K562 (cell line): ENCODE data around the gene KCNMB1. TPM values are rescaled to one million over a fixed set of nuclear protein-coding genes. Genes with fewer than 3 reads are reported as not detected.

ENCODE experiments used
- ATAC-seq: fragments of 200-7000 bp; cut with Tn5 transposase; 3 replicates; pipeline ENCODE4 v1.9.1; 2020; ENCODE audit warnings: moderate library complexity
- BruUV-seq: library from RNA; stranded (reverse); fragments of 400-500 nt; replicated peaks from 2 replicates; lab custom pipeline; 2021; lab: Mats Ljungman, UMichigan
- CTCF ChIA-PET: fragments of 300-600 bp; formaldehyde crosslinking; extraction: SDS; loops from one replicate; lab custom pipeline; 2021; ENCODE audit warnings: low intra/inter-chr PET ratio; lab: Yijun Ruan, JAX
- POLR2A ChIA-PET: fragments of 300-600, 350-650 bp; sonication (Branson Sonifier 250); formaldehyde crosslinking; extraction: SDS; loops from one replicate; lab custom pipeline; 2021; ENCODE audit warnings: antibody characterized with exemption, inconsistent platforms; lab: Yijun Ruan, JAX
- DNase-seq, 4 experiments: peaks; one replicate each; pipeline versions ENCODE4 v3.0.0 to v3.0.0-alpha.2; 2011 to 2018; ENCODE audit warnings: low spot score in 3 of 4, mixed read lengths in 3 of 4; ENCODE audit errors: extremely low read depth in 1 of 4
- FAIRE-seq: peaks from 2 replicates; lab custom pipeline; 2011; peaks lifted over from hg19 to GRCh38; lab: Jason Lieb, UNC
- H2AFZ ChIP-seq: 2 replicates; pipeline ENCODE4 v1.6.0; 2011; ENCODE audit warnings: low read depth, low read length, control low read depth, inconsistent platforms
- H3K27ac ChIP-seq: fragments of 200-600 bp; 3 replicates; pipeline ENCODE4 v1.8.0; 2011; ENCODE audit warnings: low read depth, mild to moderate bottlenecking, control low read depth, inconsistent platforms, low read length, moderate library complexity, mixed read lengths; ENCODE audit errors: extremely low read depth
- H3K27me3 ChIP-seq, 2 experiments: fragments of 300-600 bp in 1 of 2; 2 replicates in 1 of 2; 3 replicates in 1 of 2; pipeline versions ENCODE4 v1.6.0 to v1.8.0; 2011; ENCODE audit warnings: inconsistent platforms in 2 of 2, low read length in 2 of 2, mild to moderate bottlenecking in 1 of 2, mixed read lengths in 1 of 2, moderate library complexity in 1 of 2; ENCODE audit not compliant: control insufficient read depth in 2 of 2, insufficient read depth in 2 of 2
- H3K36me3 ChIP-seq: fragments of 300-600 bp; 3 replicates; pipeline ENCODE4 v1.8.0; 2011; ENCODE audit warnings: mild to moderate bottlenecking, low read length, inconsistent platforms; ENCODE audit not compliant: control insufficient read depth, insufficient read depth
- H3K4me1 ChIP-seq, 2 experiments: fragments of 200-600 bp in 1 of 2; replicated peaks in 1 of 2; 2 replicates in 1 of 2; 3 replicates in 1 of 2; pipeline versions ENCODE4 v1.5.1 to v1.8.0; 2011; ENCODE audit warnings: inconsistent platforms in 2 of 2, low read length in 2 of 2, mild to moderate bottlenecking in 1 of 2, mixed read lengths in 1 of 2, moderate library complexity in 1 of 2; ENCODE audit not compliant: control insufficient read depth in 2 of 2, insufficient read depth in 2 of 2
- H3K4me2 ChIP-seq: 2 replicates; pipeline ENCODE4 v1.6.1; 2011; ENCODE audit warnings: low read length, control low read depth, inconsistent platforms, mixed read lengths; ENCODE audit not compliant: insufficient read depth
- H3K4me3 ChIP-seq: fragments of 200-600 bp; sonication (generic), shearing (Covaris generic); 2 replicates; pipeline ENCODE4 v1.5.1; 2016; ENCODE audit warnings: control low read depth, inconsistent platforms
- H3K79me2 ChIP-seq: fragments of 200-600 bp; 3 replicates; pipeline ENCODE4 v1.8.0; 2011; ENCODE audit warnings: low read length, inconsistent platforms; ENCODE audit not compliant: control insufficient read depth, insufficient read depth
- H3K9ac ChIP-seq, 2 experiments: 2 replicates each; pipeline versions ENCODE4 v1.6.0 to v1.6.1; 2011; ENCODE audit warnings: low read depth in 2 of 2, low read length in 2 of 2, control low read depth in 1 of 2, inconsistent platforms in 1 of 2, mild to moderate bottlenecking in 1 of 2, mixed read lengths in 1 of 2; ENCODE audit not compliant: insufficient read depth in 1 of 2
- H3K9me1 ChIP-seq: one replicate; pipeline ENCODE4 v1.6.0; 2011; ENCODE audit warnings: inconsistent platforms, mild to moderate bottlenecking, low read length, moderate library complexity; ENCODE audit not compliant: control insufficient read depth, insufficient read depth
- H3K9me3 ChIP-seq: replicated peaks from 2 replicates; pipeline ENCODE4 v1.5.1; 2011; ENCODE audit warnings: low read depth, low read length, inconsistent platforms; ENCODE audit not compliant: control insufficient read depth, insufficient read depth
- H4K20me1 ChIP-seq: replicated peaks from 2 replicates; pipeline ENCODE4 v1.6.1; 2011; ENCODE audit warnings: low read length, inconsistent platforms, mixed read lengths; ENCODE audit not compliant: control insufficient read depth, insufficient read depth
- CTCF ChIP-seq, 3 experiments: IDR thresholded peaks in 2 of 3; conservative IDR thresholded peaks in 1 of 3; 2 replicates each; pipeline ENCODE4 v1.5.1; 2011 to 2012; ENCODE audit warnings: low read length in 3 of 3, mild to moderate bottlenecking in 3 of 3, control low read depth in 2 of 3, improper control_type of control experiment in 1 of 3, inconsistent platforms in 1 of 3, low read depth in 1 of 3, mixed read lengths in 1 of 3, moderate library complexity in 1 of 3; ENCODE audit not compliant: insufficient read depth in 2 of 3
- FIP1L1 ChIP-seq: fragments of 200-400 bp; formaldehyde crosslinking; IDR thresholded peaks from 2 replicates; pipeline ENCODE4 v1.6.1; 2018; ENCODE audit warnings: mild to moderate bottlenecking, low read depth, low read length; ENCODE audit not compliant: poor library complexity, severe bottlenecking
- HMBOX1 ChIP-seq: sonication (generic); IDR thresholded peaks from 2 replicates; pipeline ENCODE4 v1.6.1; 2016
- IRF9 ChIP-seq: fragments of 450-650 bp; IDR thresholded peaks from 2 replicates; pipeline ENCODE4 v1.6.1; 2016; ENCODE audit warnings: missing biosample characterization, missing genetic modification characterization
- NR2C1 ChIP-seq, 2 experiments: fragments of 450-650 bp; IDR thresholded peaks; 2 replicates each; pipeline ENCODE4 v1.6.1; 2017; ENCODE audit warnings: mild to moderate bottlenecking in 2 of 2, antibody characterized with exemption in 1 of 2, inconsistent platforms in 1 of 2, missing compliant biosample characterization in 1 of 2, missing genetic modification characterization in 1 of 2
- PTRF ChIP-seq: fragments of 450-650 bp; IDR thresholded peaks from 2 replicates; pipeline ENCODE4 v1.6.1; 2016; ENCODE audit warnings: mild to moderate bottlenecking, missing genetic modification characterization, missing compliant biosample characterization
- RB1 ChIP-seq: fragments of 450-650 bp; IDR thresholded peaks from 2 replicates; pipeline ENCODE4 v1.6.1; 2017; ENCODE audit warnings: low read depth, mild to moderate bottlenecking
- SMC3 ChIP-seq: conservative IDR thresholded peaks from 2 replicates; pipeline ENCODE4 v1.6.1; 2011; ENCODE audit warnings: low read depth, low read length, improper control_type of control experiment; ENCODE audit not compliant: insufficient read depth
- TBP ChIP-seq: optimal IDR thresholded peaks from 2 replicates; pipeline ENCODE3; 2011; ENCODE audit warnings: low read depth, low read length, improper control_type of control experiment
- USF1 ChIP-seq: sonication (generic); formaldehyde crosslinking; IDR thresholded peaks from 2 replicates; pipeline ENCODE4 v1.9.0; 2022; ENCODE audit warnings: mild to moderate bottlenecking, missing genetic modification reagents
- ZNF134 ChIP-seq: fragments of 250-450 bp; sonication (Bioruptor Pico); conservative IDR thresholded peaks from 2 replicates; pipeline ENCODE4 v1.4.0; 2020
- ZNF253 ChIP-seq: fragments of 250-450 bp; sonication (Bioruptor Pico); conservative IDR thresholded peaks from 2 replicates; pipeline ENCODE4 v1.6.1; 2021; ENCODE audit warnings: mild to moderate bottlenecking
- ZNF583 ChIP-seq: fragments of 250-450 bp; sonication (Bioruptor Pico); IDR thresholded peaks from 2 replicates; pipeline ENCODE4 v1.4.0; 2020
- WGBS: fragments of 100-300 bp; shearing (Covaris generic); methylation state at CpG from one replicate; pipeline ENCODE4 v1.1.6; 2016; ENCODE audit warnings: low coverage, mixed read lengths; ENCODE audit not compliant: insufficient coverage; ENCODE audit errors: missing lambda C conversion rate; 5-methylcytosine and 5-hydroxymethylcytosine counted together
- in situ Hi-C: fragments of 300-500 bp; cut with MboI; formaldehyde crosslinking; loops from 4 replicates; pipeline ENCODE4 v1.15.0; 2018; ENCODE audit warnings: inconsistent platforms, mixed read lengths
- intact Hi-C: fragments of 100-400 bp; cut with micrococcal nuclease; formaldehyde crosslinking; loops from 2 replicates; pipeline ENCODE4 v1.14.2; 2022
- polyA plus RNA-seq, 8 experiments: library from polyadenylated mRNA; depleted of rRNA in 4 of 8; stranded (reverse) in 5 of 8; unstranded in 3 of 8; fragments of >200 nt; fragmentation: Nextera tagmentation in 2 of 8; fragmentation: Illumina TruSeq in 1 of 8; extraction: Ambion mirVana in 2 of 8; extraction: Trizol in 1 of 8; gene quantifications; 2 replicates each; pipeline versions ENCODE4 v1.2.1 to v1.2.3, GENCODE V29; 2011 to 2014; ENCODE audit warnings: inconsistent platforms in 1 of 8, missing spikeins in 1 of 8
- total RNA-seq, 7 experiments: library from RNA; depleted of rRNA in 6 of 7; stranded (reverse); fragments of >200 nt in 6 of 7; fragmentation: Illumina TruSeq in 2 of 7; extraction: Trizol in 2 of 7; gene quantifications; 2 replicates each; pipeline versions ENCODE4 v1.2.1 to v1.2.3, GENCODE V29; 2011 to 2021; ENCODE audit warnings: low replicate concordance in 1 of 7

Gene KCNMB1
- total and polyA plus RNA-seq, 9 of the 15 experiments (the other 6 are each of a cell fraction or from before 2014, with no cell fraction given), result not detected

GRCh38 chr5:170377027-170377426 lies 12.1 kb downstream of the KCNMB1 start:
- ATAC-seq (no peak), FAIRE-seq (no peak), DNase-seq (no peak)
- no peak overlapping the region for H3K4me2 ChIP-seq
- H3K9ac ChIP-seq, result no peak overlapping the region
- 5% methylated on average over 11 of the region's 11 CpGs for WGBS
- no peak overlapping the region for H3K4me3 ChIP-seq
- BruUV-seq, result no TSS peak
- H3K36me3 ChIP-seq, result no peaks in the 10 kb centered on the region
- in situ Hi-C loops, result no loop called here
- CTCF ChIA-PET, result no interaction called here
- H2AFZ ChIP-seq, result no peak overlapping the region
- POLR2A ChIA-PET, result no interaction called here
- no peaks in the 10 kb centered on the region for H3K79me2 ChIP-seq
- intact Hi-C loops, result no loop called here
- no peaks in the 10 kb centered on the region for H3K4me1 ChIP-seq
- no peak overlapping the region for H3K27ac ChIP-seq
- peaks cover 13 to 43% of the 10 kb centered on the region in 2 experiments; a peak in 4 of 5 replicates for H3K27me3 ChIP-seq
- no peaks in the 10 kb centered on the region for H3K9me1 ChIP-seq
- no peaks in the 10 kb centered on the region for H4K20me1 ChIP-seq
- H3K9me3 ChIP-seq, result no peaks in the 10 kb centered on the region
- TF ChIP-seq HMBOX1 (no peak), SMC3 (no peak), ZNF583 (CRISPR knock-in tag) (no peak), PTRF (tag) (no peak), RB1 (no peak), IRF9 (no peak), CTCF (IDR thresholded peaks at IDR 0.05 in 2 of 3, conservative IDR thresholded peaks at IDR 0.05 in 1 of 3; ENCODE audit: insufficient read depth in 2 of 3, low read depth in 1 of 3, low read length in 3 of 3) (no peak), ZNF134 (CRISPR knock-in tag) (no peak), NR2C1 (IDR thresholded peaks at IDR 0.05) (no peak), NR2C1 (tag; IDR thresholded peaks at IDR 0.05) (no peak), USF1 (CRISPR knock-in tag) (no peak), TBP (no peak), FIP1L1 (no peak), ZNF253 (no peak)
